Measurements from ENCODE around the gene CFAP210.
"Not testable (repeated sequence)": the region's sequence is repeated elsewhere in the genome, so short reads cannot be mapped to it uniquely, and the experiment has no call there.

The CFAP210 gene

DNA sequence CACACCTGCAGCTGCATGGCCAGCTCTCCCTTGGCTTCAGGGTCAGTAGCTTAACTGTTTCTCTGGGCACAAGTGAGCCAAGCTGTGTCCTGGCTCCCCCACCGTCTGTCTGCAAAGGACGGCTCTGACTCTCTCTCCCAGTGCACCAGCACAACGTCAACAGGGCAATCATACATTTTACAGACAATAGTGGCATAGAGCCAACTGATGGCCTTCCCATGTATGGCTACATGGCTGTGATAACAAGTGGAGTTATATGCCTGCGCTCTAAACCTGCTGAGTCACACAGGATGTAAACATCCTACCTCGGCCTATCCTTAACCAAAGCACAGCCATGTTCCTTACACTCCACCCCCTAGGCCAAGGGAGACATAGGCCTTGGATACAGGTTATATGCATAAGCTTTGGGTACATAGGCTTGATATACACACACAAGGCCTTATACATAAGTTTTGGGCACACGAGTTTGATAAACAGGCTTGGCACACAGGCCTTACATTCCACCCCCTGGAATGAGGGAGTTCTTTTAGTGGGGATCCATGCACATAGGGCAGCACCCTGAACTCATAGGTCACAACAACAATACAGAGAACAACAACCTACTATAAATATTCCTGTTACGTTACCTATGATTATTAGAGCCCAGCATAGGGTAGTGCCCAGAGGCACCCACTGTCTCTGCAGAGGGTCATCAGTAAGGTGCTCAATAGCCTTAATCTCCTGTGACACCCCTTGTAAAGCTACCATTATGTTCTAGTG lies 17.7 kb upstream of the CFAP210 start:
- no peak for DNase-seq

DNA sequence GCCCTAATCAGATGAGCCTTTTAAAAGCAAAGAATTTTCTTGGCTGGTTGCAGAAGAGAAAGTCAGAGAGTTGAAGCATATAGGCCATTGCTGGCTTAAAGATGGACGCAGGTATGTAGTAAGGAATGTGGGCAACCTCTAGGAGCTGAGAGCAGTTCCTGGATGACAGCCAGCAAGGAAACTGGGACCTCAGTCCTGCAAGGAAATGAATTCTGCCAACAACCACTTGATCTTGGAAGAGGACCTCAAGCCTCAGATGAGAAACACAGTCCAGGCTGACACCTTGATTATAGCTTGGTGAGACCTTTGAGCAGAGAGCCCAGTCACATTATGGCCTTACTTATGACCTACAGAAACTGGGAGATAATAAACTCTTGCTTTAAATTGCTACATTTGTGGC lies 15.8 kb upstream of the CFAP210 start:
- no peak for DNase-seq

DNA sequence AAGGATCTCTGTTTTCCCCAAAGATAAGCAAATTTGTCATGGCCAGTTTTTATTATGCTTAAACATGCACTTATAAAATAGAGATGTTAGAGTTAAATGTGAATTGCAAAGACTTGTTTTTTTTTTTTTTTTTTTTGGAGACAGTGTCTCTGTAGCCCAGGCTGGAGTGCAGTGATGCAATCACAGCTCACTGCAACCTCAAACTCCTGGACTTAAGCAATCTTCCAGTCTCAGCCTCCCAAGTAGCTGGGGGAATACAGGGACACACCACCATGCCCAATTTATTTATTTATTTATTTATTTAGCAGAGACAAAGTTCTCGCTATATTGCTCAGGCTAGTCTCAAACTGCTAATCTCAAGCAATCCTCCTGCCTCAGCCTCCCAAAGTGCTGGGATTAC lies 15.1 kb upstream of the CFAP210 start:
- DNase-seq = no peak

DNA sequence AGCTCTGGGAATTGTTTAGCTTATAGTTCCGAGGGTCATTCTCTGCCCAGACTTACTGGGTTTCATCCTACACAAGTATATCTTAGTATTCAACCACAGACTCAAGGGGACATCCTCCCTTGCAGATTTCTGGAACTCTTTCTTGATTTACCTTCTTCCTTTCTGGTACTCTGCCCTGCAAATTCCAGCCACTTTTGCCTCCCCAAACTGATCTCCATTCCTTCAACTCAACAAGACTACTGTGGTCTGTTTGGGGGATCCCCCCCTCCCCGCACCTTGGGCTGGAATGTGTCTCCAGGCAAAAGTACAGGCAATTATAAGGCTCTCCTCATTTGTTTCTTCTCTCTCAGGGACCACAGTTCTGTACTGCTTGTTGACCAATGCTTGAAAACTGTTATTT lies 13.4 kb upstream of the CFAP210 start:
- DNase-seq = no peak

DNA sequence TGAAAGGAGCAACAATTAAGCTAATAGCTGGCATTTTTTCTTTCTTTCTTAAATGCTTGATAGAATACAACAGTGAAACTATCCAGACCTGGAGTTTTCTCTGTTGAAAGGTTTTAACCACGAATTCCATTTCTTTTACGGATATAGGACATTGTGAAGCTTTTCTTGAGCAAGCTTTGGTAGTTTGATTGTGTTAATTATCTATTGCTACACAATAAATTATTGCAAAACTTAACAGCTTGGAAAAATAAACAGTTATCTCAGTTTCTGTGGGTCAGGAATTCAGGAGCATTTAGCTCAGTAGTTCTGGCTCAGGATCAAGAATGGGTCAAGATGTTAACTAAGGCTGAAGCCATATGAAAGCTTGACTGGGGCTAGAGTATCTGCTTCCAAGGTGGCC lies 11.7 kb upstream of the CFAP210 start:
- DNase-seq = no peak

DNA sequence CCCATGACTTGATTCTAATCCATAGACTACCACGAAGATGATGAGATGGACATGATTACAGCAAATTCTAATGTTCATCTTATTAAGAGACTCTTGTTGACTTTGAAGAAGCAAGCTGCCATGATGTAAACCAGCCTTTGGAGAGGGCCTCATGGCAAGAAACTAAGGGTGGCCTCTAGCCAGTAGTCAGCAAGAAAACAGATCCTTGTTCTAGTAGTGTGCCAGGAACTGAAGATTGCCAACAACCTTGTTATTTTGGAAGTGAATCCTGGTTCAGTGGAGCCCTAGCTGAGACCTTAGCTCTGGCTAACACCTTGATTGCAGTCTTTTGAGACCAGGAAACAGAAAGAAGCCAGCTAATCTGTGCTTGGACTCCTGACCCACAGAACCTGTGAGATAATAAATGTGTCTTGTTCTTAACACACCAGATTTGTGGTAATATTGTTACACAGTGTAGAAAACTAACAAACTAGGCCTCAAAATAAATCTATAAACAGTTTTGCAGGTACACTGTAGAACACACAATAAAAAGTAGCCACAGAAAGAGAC lies 10.0 kb upstream of the CFAP210 start:
- DNase-seq = no peak

DNA sequence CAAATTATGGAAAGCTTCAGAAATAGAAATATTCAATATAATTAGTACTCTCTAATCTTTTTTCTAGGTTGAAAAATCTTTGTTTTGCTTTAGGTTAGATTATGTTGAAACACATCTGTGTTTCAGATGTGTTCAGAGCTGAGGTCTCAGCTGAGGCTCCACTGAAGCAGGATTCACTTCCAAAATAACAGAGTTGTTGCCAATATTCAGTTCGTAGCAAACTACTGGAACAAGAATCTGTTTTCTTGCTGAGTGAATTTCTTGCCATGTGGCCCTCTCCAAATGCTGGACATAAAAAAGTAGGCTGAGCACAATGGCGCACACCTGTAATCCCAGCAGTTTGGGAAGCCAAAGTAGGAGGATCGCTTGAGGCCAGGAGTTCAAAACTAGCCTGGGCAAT lies 8.8 kb upstream of the CFAP210 start:
- DNase-seq = no peak

DNA sequence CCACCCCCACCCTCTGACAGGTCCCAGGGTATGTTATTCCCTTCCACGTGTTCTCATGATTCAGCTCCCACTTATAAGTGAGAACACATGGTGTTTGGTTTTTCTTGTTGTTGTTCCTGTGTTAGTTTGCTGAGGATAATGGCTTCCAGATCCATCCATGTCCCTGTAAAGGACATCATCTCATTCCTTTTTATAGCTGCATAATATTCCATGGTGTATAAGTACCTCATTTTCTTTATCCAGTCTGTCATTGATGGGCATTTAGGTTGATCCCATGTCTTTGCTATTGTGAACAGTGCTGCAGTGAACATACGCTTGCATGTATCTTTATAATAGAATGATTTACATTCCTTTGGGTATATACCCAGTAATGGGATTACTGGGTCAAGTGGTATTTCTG lies 5.0 kb upstream of the CFAP210 start:
- not testable (repeated sequence) for DNase-seq

DNA sequence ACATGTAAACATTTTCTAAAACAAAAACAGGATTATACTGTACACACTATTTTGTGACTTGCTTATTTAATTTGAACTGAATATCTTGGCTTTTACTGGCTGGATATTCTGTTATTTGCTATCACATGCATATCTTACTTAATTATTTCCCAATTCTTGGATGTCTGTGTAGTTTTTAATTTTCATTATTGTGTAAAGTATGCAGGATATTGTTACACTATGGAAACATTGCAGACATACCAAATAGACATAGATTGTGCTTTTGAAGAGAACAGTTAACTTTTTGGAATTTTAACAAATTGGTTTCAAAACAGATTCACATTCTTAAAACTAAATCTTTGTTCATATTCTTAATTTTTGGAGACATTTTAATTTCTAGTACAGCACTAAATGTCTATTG lies 2.2 kb upstream of the CFAP210 start:
- DNase-seq = no peak

DNA sequence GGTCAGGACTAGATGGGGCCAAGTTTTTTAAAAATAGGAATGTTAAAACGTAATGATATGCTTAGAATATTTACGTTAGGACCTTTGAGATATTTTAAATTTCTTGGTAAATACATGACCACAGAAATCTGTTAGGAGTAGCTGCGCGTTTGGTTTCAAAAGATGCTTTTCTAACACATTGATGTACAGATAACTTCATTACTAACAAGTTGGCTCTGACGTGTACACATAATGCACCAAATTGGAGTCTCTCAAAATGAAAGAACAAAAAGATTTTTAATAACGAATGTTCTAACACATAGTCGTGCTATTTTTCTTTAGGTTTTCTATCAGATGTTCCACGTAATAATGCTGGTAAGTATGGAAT lies 672 bp upstream of the CFAP210 start:
- DNase-seq = no peak

DNA sequence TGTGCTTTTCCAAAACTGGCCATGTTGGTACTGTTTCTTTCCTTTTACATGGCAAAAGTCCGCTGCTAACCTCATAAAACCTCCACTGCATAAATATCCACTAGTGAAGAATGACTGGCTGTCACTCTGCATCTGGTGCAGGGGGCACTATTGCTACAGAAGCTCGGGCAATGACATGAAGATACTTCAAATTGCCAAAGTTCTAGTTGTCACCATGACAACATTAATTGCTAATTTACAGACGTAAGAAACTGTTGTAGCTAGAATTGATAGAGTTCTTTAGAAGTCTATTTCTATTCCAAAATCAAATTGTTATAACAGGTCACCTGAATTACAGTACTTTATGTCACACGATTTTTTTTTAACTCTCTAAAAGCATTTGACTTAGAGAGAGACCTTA lies 845 bp downstream of the CFAP210 start:
- no peak for DNase-seq

DNA sequence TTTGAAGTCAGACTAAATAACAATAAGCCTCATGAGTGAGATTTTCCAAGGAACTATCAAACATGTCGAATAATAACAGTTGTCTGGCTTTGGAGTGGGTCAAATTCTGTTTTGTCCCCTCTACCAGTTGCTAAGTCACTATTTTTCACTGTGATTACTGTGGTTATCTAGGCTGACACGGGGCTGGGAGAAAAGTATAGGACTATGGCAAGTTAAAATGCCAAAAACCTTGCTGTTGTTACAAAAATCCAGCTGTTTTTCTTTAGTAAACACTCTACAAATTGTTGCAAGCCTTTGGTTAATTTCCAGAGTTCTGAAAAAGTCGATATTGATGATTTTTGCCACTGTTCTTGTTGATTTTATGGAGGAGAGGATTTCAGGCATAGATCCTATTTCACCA lies 1.5 kb downstream of the CFAP210 start:
- DNase-seq = no peak

DNA sequence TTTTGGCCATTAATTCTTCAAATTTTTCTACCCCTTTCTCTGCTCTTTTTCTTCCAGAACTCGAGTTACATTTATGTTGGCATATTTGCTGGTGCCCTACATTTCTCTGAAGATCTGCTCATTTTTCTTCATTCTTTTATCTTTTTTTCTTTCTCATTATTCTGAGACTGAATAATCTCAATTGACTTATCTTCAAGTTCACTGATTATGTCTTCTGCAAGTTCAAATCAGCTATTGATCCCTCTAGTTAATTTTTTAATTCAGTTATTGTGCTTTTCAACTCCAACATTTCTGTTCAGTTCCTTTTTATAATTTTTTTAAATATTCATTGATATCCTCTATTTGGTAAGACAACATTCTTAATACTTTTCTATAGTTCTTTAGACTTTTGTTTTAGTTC lies 3.2 kb downstream of the CFAP210 start:
- no peak for DNase-seq

DNA sequence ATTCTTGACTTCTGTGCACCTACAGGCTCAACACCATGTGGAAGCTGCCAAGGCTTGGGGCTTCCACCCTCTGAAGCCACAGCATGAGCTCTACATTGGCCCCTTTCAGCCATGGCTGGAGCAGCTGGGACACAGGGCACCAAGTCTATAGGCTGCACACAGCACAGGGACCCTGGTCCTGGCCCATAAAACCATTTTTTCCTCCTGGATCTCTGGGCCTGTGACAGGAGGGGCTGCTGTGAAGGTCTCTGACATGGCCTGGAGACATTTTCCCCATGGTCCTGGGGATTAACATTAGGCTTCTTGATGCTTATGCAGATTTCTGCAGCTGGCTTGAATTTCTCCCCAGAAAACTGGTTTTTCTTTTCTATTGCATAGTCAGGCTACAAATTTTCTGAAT lies 6.3 kb downstream of the CFAP210 start:
- DNase-seq = not testable (repeated sequence)

DNA sequence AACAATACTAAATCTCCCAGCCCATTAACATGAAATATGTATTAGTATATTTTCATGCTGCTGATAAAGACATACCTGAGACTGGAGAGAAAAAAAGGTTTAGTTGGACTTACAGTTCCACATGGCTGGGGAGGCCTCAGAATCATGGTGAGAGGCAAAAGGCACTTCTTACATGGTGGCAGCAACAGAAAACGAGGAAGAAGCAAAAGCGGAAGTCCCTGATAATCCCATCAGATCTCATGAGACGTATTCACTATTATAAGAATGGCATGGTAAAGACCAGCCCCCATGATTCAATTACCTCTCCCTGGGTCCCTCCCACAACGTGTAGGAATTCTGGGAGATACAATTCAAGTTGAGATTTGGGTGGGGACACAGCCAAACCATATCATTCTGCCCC lies 7.4 kb downstream of the CFAP210 start:
- DNase-seq = not testable (repeated sequence)

DNA sequence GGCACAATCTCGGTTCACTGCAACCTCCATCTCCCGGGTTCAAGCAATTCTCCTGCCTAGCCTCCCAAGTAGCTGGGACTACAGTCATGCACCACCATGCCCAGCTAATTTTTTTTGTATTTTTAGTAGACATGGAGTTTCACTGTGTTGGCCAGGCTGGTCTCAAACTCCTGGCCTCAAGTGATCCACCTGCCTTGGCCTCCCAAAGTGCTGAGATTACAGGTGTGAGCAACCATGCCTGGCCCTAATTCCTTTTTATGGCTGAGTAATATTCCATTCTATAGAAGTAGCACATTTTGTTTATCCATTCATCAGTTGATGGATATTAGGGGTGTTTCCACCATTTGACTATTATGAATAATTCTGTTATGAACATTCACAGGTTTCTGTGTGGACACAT lies 9.5 kb downstream of the CFAP210 start:
- not testable (repeated sequence) for DNase-seq

DNA sequence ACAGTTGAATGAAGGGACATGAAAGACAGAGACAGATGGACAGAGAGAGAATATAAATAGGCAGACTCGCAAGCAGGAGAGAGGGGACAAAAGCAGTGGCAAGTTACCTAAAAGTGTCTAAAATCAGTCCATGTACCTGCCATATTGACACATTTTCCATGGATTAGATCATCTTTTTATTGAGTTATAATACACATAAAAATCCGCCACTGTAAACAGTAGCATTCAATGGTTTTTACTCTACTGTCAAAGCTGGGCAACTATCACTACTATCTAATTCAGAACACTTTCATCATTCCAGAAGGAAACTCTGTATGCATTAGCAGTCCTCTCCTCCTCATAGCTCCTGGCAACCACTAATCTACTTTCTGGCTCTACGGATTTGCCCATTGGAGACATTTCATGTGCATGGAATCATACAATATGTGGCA lies 10.1 kb downstream of the CFAP210 start:
- DNase-seq = no peak

DNA sequence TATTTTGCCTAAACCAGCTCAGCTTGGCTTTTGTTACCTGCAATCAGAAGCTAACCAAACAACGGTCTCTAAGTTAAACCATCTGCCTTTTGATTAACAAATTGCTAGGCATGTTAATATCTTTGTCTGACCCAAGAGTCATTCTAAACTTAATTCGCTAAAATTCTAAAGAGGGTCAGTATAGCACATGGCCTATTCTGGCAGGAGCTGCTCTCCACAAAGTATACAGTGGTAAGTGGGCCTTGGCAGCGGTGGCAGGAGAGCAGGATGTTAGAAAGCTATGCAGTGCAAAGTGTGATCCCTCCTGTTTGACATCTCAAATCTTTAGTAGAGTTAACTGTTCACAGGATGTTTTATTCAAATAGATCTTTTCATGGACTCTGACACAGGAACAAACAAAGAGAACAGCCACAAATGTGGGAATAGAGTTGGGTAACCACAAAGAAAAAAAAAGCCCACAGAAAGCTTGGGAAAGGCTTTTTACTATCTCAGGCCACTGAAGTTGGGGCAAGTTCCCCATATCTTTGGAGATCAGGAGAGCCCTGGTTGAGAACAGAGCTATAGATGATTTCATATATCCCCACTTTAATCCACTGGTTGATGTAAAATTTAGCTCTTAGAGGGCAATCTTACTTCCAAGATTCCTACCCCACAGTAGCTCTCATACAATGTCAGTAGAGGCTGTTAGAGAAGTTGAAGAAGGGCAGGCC lies 10.6 kb downstream of the CFAP210 start:
- DNase-seq = no peak

DNA sequence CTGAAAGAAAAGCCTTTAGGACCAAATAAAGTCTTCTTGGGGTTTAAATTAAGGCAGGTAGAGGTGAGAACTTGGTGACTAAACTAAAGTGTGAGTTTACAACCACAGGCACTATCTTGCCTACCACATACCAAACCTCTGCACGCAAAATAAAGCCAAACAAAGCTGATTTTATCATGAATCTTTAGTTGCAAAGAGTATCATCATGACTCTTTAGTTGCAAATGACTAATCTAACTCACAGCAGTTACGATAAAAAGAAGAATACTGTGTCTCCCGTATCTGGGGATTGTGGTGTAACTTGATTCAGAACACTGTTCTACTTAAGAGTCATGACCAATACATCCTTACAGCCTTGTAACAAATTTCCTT lies 11.2 kb downstream of the CFAP210 start:
- DNase-seq = no peak

DNA sequence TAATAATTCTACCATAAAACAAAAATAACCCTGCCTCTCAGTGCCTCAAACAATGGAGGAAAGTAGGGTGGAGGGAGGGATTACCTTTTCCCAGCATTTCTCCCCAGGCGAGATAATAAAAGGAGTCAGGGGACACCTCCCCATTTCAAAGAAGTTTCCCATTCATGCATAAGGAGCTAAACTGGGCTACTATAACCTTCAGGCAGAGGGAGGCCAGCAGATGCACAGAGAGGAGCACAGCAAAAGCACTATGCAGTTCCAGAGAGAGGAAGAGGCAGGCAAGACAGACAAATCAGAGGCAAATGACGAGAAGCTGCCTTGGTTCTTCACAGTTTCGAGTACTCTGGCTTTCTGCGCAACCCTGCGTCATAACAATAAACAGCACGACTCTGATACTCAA lies 17.4 kb downstream of the CFAP210 start:
- no peak for DNase-seq

DNA sequence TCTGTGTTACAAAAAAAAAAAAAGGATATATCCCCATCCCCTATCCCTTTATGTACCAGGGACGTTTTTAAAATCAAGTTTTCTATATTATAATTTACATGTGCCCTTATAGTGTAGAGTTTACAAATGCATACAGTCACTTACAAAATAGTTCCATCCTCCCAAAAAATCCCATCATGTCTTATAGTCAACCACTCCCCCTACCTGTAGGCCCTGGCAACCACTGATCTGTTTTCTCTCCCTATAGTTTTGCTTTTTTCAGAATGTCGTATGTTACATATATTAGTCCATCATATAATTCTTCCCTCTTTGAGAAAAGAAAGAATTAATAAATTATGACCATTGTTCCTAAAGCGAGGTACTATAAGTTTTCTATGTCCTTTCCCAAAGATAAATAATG lies 17.8 kb downstream of the CFAP210 start:
- no peak for DNase-seq

DNA sequence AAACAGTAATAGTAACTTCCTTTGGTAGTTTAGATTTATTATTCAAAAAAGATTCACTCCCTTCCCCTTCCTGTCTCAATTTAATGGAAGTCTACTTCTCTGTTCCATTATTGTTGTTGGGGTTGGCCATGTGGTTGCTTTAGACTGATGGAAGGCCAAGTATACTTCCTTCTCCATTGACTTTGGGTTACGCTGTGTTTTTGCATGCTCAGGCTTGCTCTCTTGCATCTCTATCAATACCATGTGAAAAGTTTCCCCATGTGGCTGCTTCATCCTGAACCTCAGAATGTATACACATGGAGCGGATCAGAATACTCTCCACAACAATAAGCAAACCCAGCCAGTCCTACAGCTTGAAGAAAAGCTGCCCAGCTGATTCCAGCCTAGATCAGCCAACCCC lies 20.3 kb downstream of the CFAP210 start:
- DNase-seq = no peak

DNA sequence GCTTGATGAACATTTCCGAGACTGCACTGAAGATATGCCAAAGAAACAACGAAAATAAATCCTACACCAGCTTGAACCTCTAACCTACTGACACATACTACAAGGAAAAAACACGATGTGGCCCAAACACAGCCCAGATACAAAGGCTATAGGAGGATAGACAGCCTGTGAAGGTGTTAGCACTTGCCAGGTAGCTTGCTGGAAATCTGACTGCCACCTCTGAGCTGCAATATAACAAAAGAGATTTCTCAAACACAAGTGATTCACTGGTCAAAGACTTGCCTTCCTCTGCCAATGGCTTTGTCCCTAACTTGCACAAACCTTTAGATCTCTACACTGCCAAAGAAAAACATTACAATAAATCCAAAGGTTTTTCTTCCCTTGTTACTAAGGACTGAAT lies 21.1 kb downstream of the CFAP210 start:
- no peak for DNase-seq

DNA sequence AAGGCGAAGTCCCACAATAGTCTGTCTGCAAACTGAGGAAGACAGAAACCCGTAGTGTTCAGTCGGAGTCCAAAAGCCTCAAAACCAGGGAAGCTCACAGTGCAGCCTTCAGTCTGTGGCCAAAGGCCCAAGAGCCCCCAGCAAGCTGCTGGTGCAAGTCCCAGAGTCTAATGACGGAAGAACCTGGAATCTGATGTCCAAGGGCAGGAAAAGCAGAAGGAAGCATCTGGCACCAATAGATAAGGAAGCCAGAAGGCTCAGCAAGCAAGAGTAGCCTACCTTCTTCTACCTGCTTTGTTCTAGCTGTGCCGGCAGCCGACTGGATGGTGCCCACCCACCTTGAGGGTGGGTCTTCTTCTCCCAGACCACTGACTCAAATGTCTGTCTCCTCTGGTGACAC lies 21.8 kb downstream of the CFAP210 start:
- DNase-seq = no peak

DNA sequence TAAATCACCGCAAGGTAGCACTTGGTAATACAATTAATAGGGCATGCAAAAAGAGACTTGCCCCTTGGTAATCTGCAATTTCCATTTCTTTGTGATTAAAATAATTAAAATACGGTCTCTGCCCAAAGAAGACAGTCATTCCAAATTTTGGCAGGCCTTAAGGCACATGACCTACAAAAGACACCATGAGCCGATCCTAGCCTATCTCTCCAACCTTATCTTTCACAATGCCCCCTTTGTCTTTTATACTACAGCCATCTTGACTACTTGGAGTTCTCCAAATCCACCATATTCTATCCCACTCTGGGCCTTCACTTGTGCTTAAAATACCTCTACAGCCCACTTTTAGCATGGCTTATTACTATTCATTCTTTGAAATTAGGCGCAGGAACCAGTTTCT lies 23.3 kb downstream of the CFAP210 start:
- DNase-seq = no peak

Measured in right forelimb (tissue), 1 donor.